NCI-H1930 (cell line): ENCODE measurements around the gene BBS7.

Source experiments
- DNase-seq, 2 experiments: peaks; one replicate each; lab custom pipeline; 2025; lab: John Stamatoyannopoulos, UW

Gene BBS7, protein sequence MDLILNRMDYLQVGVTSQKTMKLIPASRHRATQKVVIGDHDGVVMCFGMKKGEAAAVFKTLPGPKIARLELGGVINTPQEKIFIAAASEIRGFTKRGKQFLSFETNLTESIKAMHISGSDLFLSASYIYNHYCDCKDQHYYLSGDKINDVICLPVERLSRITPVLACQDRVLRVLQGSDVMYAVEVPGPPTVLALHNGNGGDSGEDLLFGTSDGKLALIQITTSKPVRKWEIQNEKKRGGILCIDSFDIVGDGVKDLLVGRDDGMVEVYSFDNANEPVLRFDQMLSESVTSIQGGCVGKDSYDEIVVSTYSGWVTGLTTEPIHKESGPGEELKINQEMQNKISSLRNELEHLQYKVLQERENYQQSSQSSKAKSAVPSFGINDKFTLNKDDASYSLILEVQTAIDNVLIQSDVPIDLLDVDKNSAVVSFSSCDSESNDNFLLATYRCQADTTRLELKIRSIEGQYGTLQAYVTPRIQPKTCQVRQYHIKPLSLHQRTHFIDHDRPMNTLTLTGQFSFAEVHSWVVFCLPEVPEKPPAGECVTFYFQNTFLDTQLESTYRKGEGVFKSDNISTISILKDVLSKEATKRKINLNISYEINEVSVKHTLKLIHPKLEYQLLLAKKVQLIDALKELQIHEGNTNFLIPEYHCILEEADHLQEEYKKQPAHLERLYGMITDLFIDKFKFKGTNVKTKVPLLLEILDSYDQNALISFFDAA

DNA sequence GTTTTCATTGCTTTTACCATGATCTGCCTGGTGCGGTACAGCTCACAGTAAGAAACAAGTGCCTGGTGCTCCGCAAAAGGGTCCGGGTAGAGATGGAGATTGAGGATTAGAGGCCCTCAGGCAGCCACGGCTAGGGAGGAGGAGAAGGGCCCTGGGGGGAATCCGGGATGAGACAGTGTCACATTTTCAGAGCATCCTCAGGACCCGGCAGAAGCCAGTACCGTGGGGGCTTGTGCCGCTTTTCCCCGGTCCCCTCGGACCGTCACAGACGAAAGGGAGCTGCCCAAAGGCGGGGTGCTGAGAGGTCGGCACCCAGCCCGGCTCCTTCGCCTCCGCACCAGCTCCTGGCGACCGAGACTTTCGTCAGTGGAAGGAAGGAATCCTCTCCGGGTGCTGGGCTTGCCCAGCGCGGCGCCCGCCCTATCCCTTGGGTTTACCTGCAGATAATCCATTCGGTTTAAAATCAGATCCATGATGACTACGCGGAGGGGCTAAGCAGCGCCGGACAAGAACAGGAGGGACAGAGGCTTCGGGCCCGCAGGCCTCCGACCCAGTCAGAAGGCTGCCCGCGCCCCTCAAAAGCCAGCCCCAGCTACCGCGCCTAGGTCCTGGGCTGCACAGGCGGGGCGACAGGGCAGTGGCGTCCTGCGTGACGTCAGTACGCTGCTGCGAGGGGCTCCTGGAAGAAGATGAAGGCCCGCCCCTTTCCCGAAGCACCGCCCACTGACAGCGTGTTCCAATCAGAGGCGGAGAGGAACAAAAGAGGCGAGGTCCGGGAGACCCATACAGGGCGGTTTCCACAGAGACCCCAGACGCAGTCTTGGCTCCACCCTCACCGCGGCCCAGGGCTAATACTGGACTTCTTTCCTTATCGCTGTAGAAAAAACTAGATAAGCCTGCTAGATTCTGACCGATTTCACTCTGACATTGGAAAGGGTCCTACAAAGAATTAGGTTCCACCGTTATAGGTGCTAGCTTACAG, at the start of gene BBS7:
Gene BBS7, minus strand, starts transcription at position 634 of the 982 bp plus-strand sequence. Its CDS starts 161 bp downstream, at position 473.
- DNase-seq: peak; percentile 95 to 96

DNA sequence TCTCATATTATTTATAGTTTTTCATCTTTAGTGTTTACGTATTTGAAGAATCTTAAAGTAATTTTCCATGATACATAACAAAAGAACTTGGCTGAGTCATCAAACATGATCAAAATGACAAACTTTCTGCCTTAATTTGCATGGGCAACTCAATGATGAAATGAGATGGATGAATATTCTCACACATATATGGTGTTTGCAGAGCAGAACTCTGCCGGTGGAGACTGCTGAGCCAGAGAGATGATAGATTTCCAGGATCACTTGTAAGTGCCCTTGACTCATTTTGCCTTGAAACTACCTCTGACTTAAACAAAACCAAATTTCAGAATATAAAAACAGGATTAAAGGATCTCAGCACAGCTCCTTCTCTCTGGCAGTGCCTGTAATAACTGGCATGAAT, 43.4 kb upstream of the BBS7 start:
- no peak for DNase-seq

DNA sequence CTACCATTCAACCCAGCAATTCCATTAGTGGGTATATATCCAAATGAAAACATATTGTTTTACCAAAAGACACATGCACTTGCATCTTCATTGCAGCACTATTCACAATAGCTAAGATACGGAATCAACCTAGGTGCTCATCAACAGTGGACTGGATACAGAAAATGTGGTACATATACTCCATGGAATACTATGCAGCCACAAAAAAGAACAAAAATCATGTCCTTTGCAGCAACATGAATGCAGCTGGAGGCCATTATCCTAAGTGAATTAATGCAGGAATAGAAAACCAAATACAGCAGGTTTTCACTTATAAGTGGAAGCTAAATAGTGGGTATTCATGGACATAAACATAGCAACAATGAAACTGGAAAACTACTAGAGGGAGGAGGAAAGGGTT, 38.1 kb upstream of the BBS7 start:
- no peak for DNase-seq

DNA sequence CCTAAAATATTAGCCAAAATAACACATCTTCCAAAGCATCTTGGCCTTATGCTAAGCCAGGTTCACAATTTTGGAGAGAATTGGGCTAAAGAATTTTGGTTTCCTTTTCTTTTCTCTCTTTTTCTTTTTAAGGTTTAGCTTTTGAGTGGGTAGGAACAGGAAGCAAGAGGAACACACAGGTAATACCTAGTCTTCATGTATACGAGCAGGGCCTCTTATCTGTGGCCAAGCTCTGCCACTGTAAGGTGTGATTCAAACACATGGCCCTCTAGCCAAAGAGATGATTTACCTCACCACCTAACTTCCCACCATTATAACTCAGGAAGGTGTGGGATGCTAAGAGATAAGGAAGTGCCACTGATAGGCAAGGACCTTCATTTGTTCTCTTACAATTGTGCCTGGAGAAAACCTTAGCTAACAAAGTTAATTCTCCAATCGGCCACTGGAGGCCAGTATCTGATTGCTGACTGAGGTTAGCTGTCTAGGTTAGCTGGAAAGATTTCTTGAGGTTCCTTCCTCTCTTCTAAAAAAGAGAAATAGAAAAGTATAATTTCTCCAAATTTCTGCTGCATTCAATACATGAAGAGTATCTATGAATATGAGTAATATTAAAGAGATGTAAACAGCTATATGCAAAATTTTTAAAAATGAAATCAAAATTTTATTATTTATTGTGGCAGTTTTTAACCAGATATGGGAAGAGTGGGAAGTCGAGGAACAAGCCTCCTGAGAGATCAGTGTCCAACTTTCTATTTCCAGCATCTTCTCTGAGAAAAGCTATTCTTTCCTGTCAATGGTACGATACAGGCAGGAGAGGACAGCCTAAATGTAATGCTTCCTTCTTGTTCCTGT, 30.1 kb upstream of the BBS7 start:
- DNase-seq: peak; percentile 22 to 24

DNA sequence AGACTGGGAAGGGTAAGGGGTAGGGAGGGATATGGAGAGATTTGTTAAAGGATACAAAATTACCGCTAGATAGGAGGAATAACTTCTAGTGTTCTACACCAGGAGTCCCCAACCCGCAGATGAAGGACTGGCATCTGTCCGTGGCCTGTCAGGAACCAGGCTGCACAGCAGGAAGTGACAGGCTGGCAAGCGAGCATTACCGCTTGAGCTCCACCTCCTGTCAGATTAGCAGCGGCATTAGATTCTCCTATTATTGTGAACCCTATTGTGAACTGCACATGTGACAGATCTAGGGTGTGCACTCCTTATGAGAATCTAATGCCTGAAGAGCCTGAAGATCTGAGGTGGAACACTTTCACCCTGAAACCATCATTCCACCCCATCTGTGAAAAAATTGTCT, 27.9 kb upstream of the BBS7 start:
- no peak for DNase-seq

DNA sequence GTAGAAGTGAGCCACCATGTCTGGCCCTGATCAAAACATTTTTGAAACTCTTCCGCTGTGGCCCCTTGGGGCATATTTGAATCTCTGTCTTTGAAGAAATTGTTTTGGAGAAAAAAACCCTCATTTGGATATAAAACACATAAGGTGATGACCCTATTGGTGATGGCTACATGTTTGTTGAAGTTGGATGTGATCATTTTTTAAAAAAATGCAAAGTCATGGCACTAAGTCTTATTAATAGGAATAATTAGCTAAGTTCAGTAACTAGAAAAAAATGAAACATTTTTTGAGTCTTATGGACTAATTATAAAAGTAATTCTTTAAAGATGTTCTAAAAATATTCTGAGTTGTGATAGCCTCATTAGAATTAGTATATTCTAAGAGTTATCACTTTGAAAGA, 17.9 kb upstream of the BBS7 start:
- no peak for DNase-seq

DNA sequence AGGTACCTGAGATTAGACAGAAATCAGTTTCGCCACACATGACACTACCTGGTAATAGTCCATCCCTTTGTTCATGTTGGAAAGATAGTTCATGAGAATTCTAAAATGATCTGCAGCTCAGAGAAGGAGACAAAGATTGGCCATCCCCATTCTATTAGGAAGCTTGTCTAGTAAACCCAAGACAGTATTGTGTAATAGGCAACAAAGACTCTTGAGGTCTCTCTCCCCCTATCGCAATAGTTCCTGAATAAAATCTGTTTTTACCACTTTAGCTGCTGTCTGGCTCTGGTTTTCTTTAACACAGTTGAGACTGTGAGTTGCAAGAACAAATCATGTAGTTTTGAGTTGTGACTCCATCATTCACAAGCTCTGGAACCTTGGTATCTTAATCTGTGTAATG, 14.8 kb upstream of the BBS7 start:
- no peak for DNase-seq

DNA sequence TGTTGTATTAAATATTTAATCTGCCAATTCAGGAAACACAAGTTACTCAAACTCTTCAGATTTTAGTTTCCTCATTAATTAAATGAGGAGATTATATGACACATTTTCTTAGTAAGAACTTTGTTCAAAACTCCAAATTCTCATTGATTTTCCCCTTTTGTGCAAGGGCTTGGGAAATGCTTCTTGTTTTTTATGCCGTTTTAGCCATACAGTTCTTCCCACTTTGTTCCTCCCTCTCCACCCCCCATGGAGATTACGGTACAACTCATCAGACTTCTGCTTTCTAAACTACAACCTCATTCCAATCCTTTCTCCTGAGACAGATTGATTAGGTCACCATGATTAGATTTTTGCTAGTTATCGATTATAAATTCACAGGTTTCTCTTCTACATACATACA, 10.9 kb upstream of the BBS7 start:
- DNase-seq: no peak

DNA sequence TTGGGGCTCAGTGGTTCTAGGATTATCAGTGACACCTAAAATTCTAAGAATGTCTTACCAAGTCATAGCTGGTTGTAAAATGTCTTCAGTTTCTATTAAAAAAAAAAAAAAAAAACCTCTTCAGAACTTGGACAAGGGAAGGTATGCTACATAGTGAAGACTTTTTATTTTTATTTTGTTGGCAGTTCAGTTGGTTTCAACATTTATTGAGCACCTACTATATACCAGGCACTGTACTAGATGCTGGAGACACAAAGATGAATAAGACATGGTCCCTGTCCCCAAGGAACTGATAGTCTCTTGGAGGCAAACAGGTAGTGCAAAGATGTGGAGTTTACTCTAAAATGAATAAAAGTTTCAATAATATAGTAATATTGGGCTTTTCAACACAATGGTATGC, 8.9 kb upstream of the BBS7 start:
- no peak for DNase-seq

DNA sequence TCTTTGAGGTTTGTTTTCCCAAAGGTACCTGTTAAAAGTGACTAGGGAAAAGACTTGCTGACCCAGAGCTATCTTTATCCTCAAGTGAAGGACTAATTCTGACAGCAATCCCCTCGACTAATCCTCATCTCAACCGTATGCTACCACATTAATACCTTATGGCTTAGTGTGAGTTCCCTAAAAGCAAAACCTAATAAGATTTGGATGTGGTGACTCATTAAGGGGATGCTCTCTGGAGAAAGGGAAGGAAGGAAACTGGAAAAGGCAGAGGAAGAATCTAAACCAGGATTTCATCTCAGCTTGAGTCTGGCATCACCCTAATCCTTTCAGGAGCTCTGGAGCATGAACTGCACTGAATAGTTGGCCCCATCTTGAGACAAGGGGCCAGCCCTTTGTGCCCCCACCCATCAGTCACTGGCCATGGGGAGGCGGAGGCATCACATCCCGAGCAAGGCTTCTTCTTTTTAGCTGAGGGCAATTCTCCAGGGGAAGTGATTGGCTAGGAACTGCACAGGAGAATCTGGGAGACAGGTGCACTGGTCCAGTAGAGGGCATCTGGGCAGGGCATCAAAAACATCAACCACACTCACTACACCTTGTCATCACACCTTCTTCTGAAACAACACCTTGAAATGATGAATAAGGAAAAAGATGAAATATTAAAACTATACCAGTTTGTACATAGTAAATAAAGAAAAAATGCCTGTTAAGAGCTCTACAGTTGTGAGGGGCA, 6.9 kb upstream of the BBS7 start:
- DNase-seq: no peak

DNA sequence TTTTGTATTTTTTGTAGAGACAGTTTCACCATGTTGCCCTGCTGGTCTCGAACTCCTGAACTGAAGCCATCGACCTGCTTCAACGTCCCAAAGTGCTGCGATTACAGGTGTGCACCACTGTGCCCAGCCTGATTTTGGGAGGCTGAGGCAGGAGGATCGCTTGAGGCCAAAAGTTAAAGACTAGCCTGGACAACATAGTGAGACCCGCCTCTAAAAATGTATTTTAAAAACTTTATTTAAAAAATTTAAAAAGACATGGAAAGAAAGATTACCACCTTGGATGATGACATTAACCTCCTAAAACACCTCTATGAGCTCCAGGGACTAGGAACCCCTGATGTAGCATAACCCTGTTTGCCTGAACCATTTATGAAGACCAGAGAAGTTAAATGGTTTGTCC, 5.8 kb upstream of the BBS7 start:
- DNase-seq: no peak

DNA sequence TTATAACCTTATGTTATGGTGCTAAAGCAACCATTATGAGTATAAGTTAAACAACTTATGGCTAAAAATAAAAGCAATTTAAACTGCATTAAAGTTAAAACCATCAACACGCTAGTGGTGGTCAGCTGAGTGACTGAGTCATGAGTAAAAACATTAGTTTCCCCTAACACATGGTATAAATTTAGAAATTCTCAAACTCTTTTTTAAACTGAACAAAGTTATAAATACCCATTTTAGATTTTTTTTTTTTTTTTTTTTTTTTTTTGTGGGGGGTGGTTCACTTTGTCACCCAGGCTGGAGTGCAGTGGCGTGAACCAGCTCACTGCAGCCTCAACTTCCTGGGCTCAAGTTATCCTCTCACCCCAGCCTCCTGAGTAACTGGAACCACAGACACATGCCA, 5.4 kb upstream of the BBS7 start:
- DNase-seq: no peak

DNA sequence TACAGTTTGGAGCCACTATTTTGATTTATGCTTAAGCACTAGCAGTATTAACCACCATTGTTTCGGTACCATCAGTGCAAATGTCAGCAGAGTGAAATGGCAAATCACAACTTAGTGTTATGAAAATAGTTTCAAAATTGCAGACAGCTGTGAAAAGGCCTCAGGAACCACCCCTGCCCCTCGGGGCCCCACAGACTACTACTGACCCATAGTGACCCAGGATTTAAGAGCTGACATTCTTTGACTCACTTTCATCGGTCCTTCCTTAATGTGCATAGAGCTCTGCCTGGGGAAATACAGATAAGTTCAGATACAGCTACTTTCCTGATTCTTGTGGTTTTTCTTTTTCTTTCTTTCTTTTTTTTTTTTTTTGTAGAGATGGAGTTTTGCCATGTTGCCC, 3.3 kb upstream of the BBS7 start:
- no peak for DNase-seq

DNA sequence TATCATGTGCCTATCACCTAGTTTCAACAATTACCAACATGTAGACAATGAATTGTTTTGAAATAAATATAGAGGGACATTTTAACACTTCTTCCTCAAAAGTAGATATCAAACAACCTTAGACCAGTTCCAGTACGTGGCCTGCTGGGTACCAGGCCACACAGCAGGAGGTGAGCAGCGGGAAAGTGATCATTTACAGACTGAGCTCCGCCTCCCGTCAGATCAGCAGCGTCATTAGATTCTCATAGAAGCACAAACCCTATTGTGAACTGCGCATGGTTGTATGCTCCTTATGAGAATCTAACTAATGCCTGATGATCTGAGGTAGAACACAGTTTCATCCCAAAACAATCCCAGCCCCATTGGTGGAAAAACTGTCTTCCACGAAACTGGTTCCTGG, 6.5 kb downstream of the BBS7 start:
- no peak for DNase-seq

DNA sequence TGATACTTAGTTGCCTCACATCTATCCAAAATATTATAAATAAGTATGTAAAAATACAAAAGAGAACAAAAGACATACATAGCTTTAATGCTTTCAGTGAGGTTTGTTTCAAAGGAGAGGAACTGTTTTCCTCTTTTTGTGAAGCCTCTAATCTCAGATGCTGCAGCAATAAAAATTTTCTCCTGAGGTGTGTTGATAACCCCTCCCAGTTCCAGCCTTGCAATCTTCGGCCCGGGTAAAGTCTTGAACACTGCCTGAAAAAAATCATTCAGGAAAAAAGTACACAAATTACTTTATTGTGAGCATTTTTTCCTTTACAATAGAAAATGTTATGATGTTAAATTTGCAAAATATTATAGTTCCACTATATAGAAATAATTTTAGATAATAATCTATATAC, 8.8 kb downstream of the BBS7 start:
- no peak for DNase-seq

DNA sequence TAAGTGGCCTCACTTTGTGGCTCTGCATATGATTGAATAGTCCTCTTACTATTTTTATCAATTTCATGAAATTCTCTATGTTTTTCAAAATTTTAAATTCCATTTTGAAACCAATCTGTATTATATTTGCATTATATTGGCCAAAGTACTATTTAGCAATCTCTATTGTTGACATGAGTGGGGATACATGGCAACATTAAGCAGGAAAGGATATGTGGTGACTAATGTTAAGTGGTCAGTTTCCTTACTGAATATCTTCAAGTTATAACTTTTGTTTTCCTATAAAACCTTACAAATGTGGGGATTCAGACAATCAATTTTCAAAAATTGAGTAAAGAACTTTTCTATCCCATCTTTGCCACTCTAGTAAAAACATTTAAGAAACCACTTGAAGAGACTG, 10.2 kb downstream of the BBS7 start:
- DNase-seq: no peak

DNA sequence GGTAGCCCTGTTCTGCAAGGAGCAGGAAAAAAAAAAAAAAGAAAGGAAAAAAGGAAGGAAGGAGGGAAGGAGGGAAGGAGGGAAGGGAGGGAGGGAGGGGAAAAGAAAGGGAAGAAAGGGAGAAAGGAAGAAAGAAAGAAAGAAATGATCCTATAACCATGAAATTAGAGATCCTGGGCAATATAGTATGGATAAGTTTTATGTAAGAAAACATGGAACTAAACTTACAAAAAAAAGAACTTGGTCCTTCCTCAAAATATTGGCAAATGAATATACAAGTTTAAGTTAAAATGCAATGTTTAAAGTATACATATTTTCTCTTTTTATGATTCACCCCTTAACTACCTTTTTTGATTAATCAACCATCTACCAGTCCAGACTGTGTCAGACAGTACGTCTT, 18.9 kb downstream of the BBS7 start:
- DNase-seq: no peak

DNA sequence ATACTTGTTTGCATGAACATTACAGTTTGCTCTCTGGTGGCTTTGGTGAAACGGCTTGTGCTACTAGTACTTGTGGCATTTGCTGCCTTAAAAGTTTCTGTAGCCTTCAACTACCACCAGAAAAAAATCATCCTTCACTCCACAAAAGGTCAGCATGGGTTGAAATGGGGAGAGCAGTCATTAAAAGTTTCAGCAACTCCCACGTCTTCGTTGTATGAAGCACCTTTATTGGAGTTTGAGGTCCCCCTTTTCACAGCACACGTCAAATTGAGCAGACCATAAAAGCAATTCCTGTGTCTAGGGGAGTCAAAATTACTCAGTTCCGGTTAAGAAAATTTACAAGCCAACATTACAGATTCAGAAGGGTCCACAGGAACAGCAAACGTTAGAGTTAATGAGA, 23.6 kb downstream of the BBS7 start:
- no peak for DNase-seq

DNA sequence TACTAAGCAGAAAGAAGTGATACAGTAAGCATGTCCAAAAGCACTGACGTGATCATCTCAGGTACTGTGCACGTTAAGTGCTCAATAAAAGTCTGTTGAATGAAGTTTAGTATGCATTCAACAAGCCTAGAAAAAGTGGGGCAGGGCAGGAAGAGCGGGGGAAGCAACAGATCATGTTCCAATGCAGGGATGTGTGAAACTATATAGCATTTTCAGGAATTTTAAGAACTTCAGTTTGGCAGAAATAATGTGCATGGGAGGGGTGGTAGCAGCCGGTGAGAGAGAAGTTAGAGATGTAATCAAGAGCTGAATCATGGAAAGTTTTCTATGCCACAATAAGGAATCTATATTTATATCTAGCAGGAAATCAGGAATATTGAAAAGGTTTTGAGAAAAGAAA, 27.4 kb downstream of the BBS7 start:
- no peak for DNase-seq

DNA sequence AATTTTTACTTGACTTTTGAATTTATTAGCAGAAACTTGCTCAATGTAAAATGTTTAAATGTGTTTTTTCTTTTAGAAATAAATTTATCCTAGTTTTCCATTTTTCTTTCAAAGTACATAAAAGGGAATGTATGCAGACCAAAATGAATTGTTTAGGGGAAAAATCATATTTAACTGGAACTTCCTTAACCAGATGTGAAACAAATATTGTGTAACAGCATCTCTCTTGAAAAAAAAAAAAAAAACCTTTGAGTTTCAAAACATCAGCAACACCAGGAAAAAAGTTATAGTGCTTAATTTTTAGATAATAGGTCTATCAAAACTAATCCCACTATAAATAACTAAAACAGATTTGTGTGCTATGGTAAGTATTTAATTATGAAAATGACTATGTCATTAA, 32.1 kb downstream of the BBS7 start:
- no peak for DNase-seq

DNA sequence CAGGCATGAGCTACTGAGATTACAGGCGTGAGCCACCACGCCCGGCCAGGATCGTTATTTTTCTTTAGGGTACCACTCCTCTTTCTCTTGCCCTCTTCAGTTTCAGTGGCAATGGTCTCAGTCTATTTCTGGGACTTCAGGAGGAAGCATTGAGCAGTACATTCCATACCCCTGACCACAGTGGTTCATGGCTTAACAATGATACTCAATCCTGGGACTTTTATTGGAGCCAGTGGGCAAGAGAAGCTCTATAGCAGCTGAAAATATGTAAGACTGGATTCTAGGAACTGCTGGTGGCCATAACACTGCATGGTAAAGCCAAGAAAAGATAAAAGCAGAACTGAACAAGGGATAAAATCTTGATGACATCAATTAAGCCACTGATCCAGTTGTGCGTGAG, 40.8 kb downstream of the BBS7 start:
- DNase-seq: no peak
